K562 (cell line): ENCODE measurements around the gene USP19. TPM values are rescaled to one million over a fixed set of nuclear protein-coding genes. Genes with fewer than 3 reads are reported as not detected.
A peak's percentile ranks its signal among the peaks of the same experiment; 100 is the strongest.

Source experiments
- CHAMP1 ChIP-seq: fragments of 450-650 bp; IDR thresholded peaks from 2 replicates; pipeline ENCODE4 v1.6.1; 2016; ENCODE audit warnings: mild to moderate bottlenecking
- GTF2A2 ChIP-seq: IDR thresholded peaks from 2 replicates; pipeline ENCODE4 v1.6.1; 2016; ENCODE audit warnings: mild to moderate bottlenecking, missing genetic modification characterization, missing compliant biosample characterization
- HLTF ChIP-seq: fragments of 450-650 bp; IDR thresholded peaks from 2 replicates; pipeline ENCODE4 v1.6.1; 2016
- MYBL2 ChIP-seq, 2 experiments: fragments of 450-650 bp in 1 of 2; sonication (generic) in 1 of 2; formaldehyde crosslinking in 1 of 2; IDR thresholded peaks; 2 replicates each; pipeline versions ENCODE4 v1.6.1 to v1.8.1; 2017 to 2022; ENCODE audit warnings: borderline replicate concordance in 1 of 2, inconsistent platforms in 1 of 2, low read depth in 1 of 2, mild to moderate bottlenecking in 1 of 2, missing genetic modification reagents in 1 of 2, moderate library complexity in 1 of 2
- NEUROD1 ChIP-seq: fragments of 150-350 bp; IDR thresholded peaks from 2 replicates; pipeline ENCODE4 v1.6.1; 2014; ENCODE audit warnings: borderline replicate concordance, low read length, low read depth; ENCODE audit not compliant: partially characterized antibody
- POLR3G ChIP-seq: IDR thresholded peaks from 2 replicates; pipeline ENCODE4 v1.6.1; 2011; ENCODE audit not compliant: insufficient read length, insufficient replicate concordance; ENCODE audit errors: extremely low read depth
- RFX1 ChIP-seq: fragments of 450-650 bp; IDR thresholded peaks from 2 replicates; pipeline ENCODE4 v1.6.1; 2016; ENCODE audit warnings: mild to moderate bottlenecking, moderate library complexity
- SMAD3 ChIP-seq: fragments of 450-650 bp; formaldehyde crosslinking; conservative IDR thresholded peaks from 2 replicates; pipeline ENCODE4 v1.4.0; 2020; ENCODE audit warnings: mild to moderate bottlenecking
- SMARCA4 ChIP-seq: fragments of 450-650 bp; IDR thresholded peaks from 2 replicates; pipeline ENCODE4 v1.6.1; 2016
- SREBF2 ChIP-seq: sonication (generic); formaldehyde crosslinking; IDR thresholded peaks from 2 replicates; pipeline ENCODE4 v1.4.0; 2020; ENCODE audit warnings: mild to moderate bottlenecking, missing genetic modification reagents
- TARDBP ChIP-seq: fragments of 450-650 bp; IDR thresholded peaks from 2 replicates; pipeline ENCODE4 v1.6.1; 2016
- VEZF1 ChIP-seq: fragments of 200-800 bp; sonication (Bioruptor generic); IDR thresholded peaks from 2 replicates; pipeline ENCODE4 v1.6.1; 2017; ENCODE audit warnings: missing genetic modification characterization, missing compliant biosample characterization
- ZNF197 ChIP-seq: fragments of 200-800 bp; sonication (Bioruptor generic); IDR thresholded peaks from 2 replicates; pipeline ENCODE4 v1.6.1; 2016; ENCODE audit warnings: low read depth, missing genetic modification characterization, missing compliant biosample characterization
- ZNF24 ChIP-seq: fragments of 450-650 bp; IDR thresholded peaks from 2 replicates; pipeline ENCODE4 v1.6.1; 2016
- ZNF311 ChIP-seq: fragments of 250-450 bp; sonication (Bioruptor Pico); IDR thresholded peaks from 2 replicates; pipeline ENCODE4 v1.4.0; 2020; ENCODE audit warnings: mild to moderate bottlenecking, moderate library complexity
- ZNF398 ChIP-seq: fragments of 250-450 bp; sonication (Bioruptor Pico); IDR thresholded peaks from 2 replicates; pipeline ENCODE4 v1.8.0; 2021; ENCODE audit warnings: moderate library complexity, mild to moderate bottlenecking, inconsistent platforms
- ZNF695 ChIP-seq: fragments of 450-650 bp; formaldehyde crosslinking; IDR thresholded peaks from 2 replicates; pipeline ENCODE4 v1.4.0; 2020; ENCODE audit warnings: mild to moderate bottlenecking, moderate library complexity
- ZNF764 ChIP-seq: fragments of 250-450 bp; sonication (Bioruptor Pico); IDR thresholded peaks from 2 replicates; pipeline ENCODE4 v1.4.0; 2020; ENCODE audit warnings: low read depth, mild to moderate bottlenecking, moderate library complexity
- ZNF766 ChIP-seq: fragments of 200-800 bp; sonication (Bioruptor generic); conservative IDR thresholded peaks from 2 replicates; pipeline ENCODE4 v1.6.1; 2016; ENCODE audit warnings: missing genetic modification characterization, missing compliant biosample characterization
- ZNF830 ChIP-seq: fragments of 250-450 bp; sonication (Bioruptor Pico); IDR thresholded peaks from 2 replicates; pipeline ENCODE4 v1.5.0; 2021; ENCODE audit warnings: mild to moderate bottlenecking
- polyA plus RNA-seq, 8 experiments: library from polyadenylated mRNA; depleted of rRNA in 4 of 8; stranded (reverse) in 5 of 8; unstranded in 3 of 8; fragments of >200 nt; fragmentation: Nextera tagmentation in 2 of 8; fragmentation: Illumina TruSeq in 1 of 8; extraction: Ambion mirVana in 2 of 8; extraction: Trizol in 1 of 8; gene quantifications; 2 replicates each; pipeline versions ENCODE4 v1.2.1 to v1.2.3, GENCODE V29; 2011 to 2014; ENCODE audit warnings: inconsistent platforms in 1 of 8, missing spikeins in 1 of 8
- total RNA-seq, 7 experiments: library from RNA; depleted of rRNA in 6 of 7; stranded (reverse); fragments of >200 nt in 6 of 7; fragmentation: Illumina TruSeq in 2 of 7; extraction: Trizol in 2 of 7; gene quantifications; 2 replicates each; pipeline versions ENCODE4 v1.2.1 to v1.2.3, GENCODE V29; 2011 to 2021; ENCODE audit warnings: low replicate concordance in 1 of 7
- TF ChIP-seq, protein P1 (sequence below): fragments of 250-450 bp; sonication (Bioruptor Pico); IDR thresholded peaks from 2 replicates; pipeline ENCODE4 v1.8.0; 2022; ENCODE audit warnings: moderate library complexity, mild to moderate bottlenecking, inconsistent platforms

Gene USP19
- total and polyA plus RNA-seq, 9 of the 15 experiments (the other 6 are each of a cell fraction or from before 2014, with no cell fraction given) = 0.24 to 65.9 (median 36.9) TPM

DNA sequence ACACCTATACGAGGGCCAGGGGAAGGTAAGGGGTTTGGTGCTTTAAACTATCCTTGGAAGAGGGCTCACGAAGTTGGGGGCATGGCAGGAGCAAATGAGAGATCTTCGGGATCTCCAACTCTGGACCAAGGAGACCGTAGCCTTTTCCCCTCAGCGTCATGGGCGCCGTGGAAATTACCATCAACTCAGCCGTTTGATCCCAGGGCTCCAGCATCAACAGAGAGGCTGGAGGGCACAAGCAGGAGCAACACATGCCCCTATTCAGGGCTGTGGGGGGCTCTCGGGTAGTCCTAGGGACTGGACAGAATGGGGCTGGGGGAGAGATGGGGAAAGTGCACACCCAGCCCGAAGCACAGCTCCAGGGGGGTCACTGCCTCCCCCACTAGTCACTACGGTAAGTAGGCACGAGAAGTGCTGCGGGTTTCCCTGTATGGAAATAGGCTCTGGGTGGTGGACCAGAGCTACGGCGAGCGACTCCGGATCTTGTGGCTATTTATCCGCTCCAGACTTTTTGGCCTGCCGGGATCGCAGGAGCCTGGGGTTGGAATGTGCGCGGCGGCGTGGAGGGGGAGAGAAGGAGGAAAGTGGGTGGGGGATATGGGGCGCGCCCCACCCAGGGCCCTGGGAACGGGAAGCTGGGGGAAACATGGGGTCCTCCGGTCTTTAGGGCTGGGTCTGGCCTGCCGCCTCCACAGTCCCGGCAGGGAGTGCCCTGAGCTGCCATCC lies 12.8 kb upstream of the USP19 start (continued):
- TF ChIP-seq, protein P1, sequence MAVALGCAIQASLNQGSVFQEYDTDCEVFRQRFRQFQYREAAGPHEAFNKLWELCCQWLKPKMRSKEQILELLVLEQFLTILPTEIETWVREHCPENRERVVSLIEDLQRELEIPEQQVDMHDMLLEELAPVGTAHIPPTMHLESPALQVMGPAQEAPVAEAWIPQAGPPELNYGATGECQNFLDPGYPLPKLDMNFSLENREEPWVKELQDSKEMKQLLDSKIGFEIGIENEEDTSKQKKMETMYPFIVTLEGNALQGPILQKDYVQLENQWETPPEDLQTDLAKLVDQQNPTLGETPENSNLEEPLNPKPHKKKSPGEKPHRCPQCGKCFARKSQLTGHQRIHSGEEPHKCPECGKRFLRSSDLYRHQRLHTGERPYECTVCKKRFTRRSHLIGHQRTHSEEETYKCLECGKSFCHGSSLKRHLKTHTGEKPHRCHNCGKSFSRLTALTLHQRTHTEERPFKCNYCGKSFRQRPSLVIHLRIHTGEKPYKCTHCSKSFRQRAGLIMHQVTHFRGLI = no peak
- TF ChIP-seq ZNF766 (CRISPR knock-in tag) (no peak), SREBF2 (no peak), ZNF830 (CRISPR knock-in tag) (no peak), HLTF (no peak), CHAMP1 (no peak), ZNF24 (no peak), NEUROD1 (peak; percentile 97), GTF2A2 (no peak), RFX1 (no peak), ZNF398 (no peak), ZNF311 (CRISPR knock-in tag) (no peak), ZNF197 (CRISPR knock-in tag) (no peak), TARDBP (no peak), MYBL2 (IDR thresholded peaks at IDR 0.05; ENCODE audit: low read depth) (no peak), MYBL2 (CRISPR knock-in tag; IDR thresholded peaks at IDR 0.05; ENCODE audit: borderline replicate concordance) (no peak), POLR3G (no peak), ZNF764 (no peak), ZNF695 (no peak), VEZF1 (peak; percentile 63), SMAD3 (CRISPR knock-in tag) (no peak), SMARCA4 (no peak)
